Activated naive CD8-positive, alpha-beta T cell (primary cell): ENCODE data around the gene USP44.
"Not testable (repeated sequence)": the region's sequence is repeated elsewhere in the genome, so short reads cannot be mapped to it uniquely, and the experiment has no call there.

Source experiments
- H3K27ac Mint-ChIP-seq: one replicate; pipeline ENCODE4 v1.8.0; 2021; ENCODE audit warnings: mixed read lengths
- H3K27me3 Mint-ChIP-seq: one replicate; pipeline ENCODE4 v1.8.0; 2021; ENCODE audit warnings: mixed read lengths
- H3K36me3 Mint-ChIP-seq: one replicate; pipeline ENCODE4 v1.8.0; 2021; ENCODE audit warnings: mixed read lengths
- H3K4me1 Mint-ChIP-seq: one replicate; pipeline ENCODE4 v1.8.0; 2021; ENCODE audit warnings: low read depth, mixed read lengths
- H3K4me3 Mint-ChIP-seq: one replicate; pipeline ENCODE4 v1.8.0; 2021; ENCODE audit warnings: mild to moderate bottlenecking, mixed read lengths
- H3K9me3 Mint-ChIP-seq: one replicate; pipeline ENCODE4 v1.8.0; 2021; ENCODE audit warnings: low read depth, mixed read lengths

USP44 gene

DNA sequence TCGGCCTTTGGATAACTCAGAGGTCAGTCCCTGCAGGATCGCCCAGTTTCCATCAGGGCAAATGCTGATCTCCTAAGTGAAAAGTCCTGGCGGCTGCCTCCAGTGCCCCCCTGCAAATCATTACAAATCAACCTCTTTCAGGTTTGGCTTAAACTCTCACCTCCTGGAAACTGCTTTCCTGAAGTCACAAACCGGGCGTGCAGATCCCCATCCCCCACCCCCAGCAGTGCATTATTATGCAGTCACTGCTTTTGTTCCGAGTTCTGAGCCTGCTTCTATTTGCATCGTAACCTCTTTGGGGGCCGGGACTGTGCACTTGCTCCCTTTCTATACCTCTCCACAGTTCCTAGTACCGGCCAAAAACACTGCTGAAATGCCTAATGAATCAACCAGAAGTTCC lies at the start of gene USP44:
TSS of gene USP44 (minus strand) at position 172 of the 400 bp plus-strand sequence. CDS start 17,220 bp downstream, outside the sequence.
- H3K4me1 Mint-ChIP-seq: peaks cover 59% of the 10 kb centered on the region
- peaks cover 4% of the 10 kb centered on the region for H3K9me3 Mint-ChIP-seq
- H3K36me3 Mint-ChIP-seq: peaks cover 6% of the 10 kb centered on the region
- H3K27me3 Mint-ChIP-seq: no peaks in the 10 kb centered on the region
- H3K4me3 Mint-ChIP-seq: peak within 1 kb of the TSS; percentile 80
- peak within 1 kb of the TSS; percentile 91 for H3K27ac Mint-ChIP-seq

DNA sequence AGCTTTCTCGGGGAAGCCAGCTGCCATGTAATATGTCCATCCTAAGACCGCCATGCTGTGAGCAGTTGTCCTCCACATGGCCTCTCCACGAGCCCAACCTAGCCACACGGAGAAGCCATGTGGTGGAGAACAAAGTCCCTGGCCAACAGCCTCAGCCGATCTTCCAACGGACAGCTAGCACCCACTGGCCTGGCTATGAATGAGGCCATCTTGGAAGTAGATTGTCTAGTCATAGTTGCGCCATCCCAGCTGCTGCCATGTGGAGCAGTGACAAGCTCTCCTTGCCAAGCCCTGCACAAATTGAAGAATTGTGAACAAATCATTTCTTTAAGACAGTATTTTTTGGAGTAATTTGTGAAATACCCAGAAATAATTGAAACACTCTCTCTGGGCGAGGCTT lies 49.3 kb upstream of the USP44 start:
- H3K4me3 Mint-ChIP-seq: no peak overlapping the region
- no peaks in the 10 kb centered on the region for H3K36me3 Mint-ChIP-seq
- H3K27ac Mint-ChIP-seq: no peak overlapping the region
- no peaks in the 10 kb centered on the region for H3K9me3 Mint-ChIP-seq
- H3K4me1 Mint-ChIP-seq: no peaks in the 10 kb centered on the region
- peaks cover 3% of the 10 kb centered on the region for H3K27me3 Mint-ChIP-seq

DNA sequence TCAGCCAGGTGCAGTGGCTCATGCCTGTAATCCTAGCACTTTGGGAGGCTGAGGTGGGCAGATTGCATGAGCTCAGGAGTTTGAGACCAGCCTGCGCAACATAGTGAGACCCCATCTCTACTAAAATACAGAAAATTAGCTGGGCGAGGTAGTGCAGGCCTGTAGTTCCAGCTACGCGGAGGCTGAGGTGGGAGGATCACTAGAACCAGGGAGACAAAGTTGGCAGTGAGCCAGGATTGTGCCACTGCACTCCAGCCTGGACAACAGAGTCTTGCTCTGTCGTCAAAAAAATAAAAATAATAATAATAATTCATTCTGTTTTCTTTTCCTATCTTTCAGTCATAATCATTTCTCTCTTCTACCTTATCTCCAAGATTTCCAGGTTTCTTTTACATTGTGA lies 48.6 kb upstream of the USP44 start:
- Mint-ChIP-seq H3K27ac (no peak overlapping the region), H3K36me3 (no peaks in the 10 kb centered on the region), H3K27me3 (peaks cover 3% of the 10 kb centered on the region), H3K9me3 (no peaks in the 10 kb centered on the region), H3K4me3 (no peak overlapping the region), H3K4me1 (no peaks in the 10 kb centered on the region)

DNA sequence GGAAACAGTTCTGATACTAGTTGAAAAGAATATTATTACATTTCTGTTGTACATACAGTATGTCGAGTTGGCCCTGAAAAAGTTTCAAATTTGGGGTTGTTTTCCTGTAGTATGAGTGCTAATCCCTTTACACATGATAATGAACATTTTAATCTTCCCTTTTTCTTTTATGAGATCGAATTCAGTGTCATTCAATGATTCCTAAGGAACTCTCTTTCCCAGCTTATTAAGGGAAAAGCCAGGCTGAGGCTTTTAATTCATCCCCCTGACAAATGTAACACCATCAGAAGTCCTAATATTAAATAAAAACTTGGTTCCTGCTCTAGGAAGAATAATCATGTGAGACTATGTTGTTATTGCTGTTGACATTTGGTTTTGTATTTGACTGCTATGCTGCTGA lies 42.9 kb upstream of the USP44 start:
- Mint-ChIP-seq H3K36me3 (no peaks in the 10 kb centered on the region), H3K27me3 (no peaks in the 10 kb centered on the region), H3K9me3 (no peaks in the 10 kb centered on the region), H3K27ac (no peak overlapping the region), H3K4me3 (no peak overlapping the region), H3K4me1 (no peaks in the 10 kb centered on the region)

DNA sequence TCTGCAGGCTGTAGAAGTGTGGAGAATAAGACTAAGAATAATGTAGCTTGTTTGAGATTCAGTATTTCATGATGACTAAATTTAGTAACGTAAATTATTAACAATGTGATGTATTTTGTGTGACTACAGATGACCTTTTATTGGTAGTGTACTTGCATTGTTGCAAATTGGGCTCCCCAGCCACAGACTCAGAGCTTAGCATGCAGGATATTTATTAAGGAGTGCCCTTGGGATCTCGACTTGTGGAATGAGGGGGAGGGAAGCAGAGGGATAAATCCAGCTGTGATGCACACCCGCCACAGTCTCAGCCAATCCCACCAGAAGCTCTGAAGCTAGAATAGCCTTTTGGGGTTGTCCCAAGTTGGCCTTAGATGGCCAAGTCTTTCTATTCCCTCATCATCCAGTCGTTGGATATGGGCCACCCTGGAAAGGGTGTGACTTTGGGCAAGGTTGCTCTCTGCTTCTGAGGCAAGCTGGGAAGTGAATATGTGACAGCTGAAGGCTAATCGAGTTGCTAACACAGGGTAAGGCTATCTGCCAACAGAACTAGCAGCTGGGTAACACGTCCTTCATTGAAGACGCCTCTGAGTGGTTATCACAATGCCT lies 42.1 kb upstream of the USP44 start:
- Mint-ChIP-seq H3K4me1 (no peaks in the 10 kb centered on the region), H3K36me3 (no peaks in the 10 kb centered on the region), H3K4me3 (no peak overlapping the region), H3K27me3 (no peaks in the 10 kb centered on the region), H3K9me3 (no peaks in the 10 kb centered on the region), H3K27ac (no peak overlapping the region)

DNA sequence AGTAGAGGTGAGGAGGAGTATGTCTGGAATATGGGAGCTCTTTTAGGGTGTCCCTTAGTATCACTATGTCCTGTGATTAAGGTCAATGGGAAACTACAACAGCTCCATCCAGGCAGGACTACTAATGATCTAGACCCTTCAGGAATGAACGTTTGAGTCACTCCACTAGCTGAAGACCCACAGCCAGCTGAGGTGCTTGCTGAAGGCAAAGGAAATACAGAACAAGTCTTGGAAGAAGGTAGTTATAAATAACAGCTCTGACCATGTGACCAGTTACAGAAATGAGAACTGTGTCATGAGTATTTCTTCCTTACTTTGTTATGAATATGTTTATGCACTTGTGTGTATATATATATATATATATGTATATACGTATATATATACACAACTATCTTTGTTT lies 40.5 kb upstream of the USP44 start:
- Mint-ChIP-seq H3K27me3 (peaks cover 4% of the 10 kb centered on the region), H3K36me3 (no peaks in the 10 kb centered on the region), H3K4me3 (no peak overlapping the region)

DNA sequence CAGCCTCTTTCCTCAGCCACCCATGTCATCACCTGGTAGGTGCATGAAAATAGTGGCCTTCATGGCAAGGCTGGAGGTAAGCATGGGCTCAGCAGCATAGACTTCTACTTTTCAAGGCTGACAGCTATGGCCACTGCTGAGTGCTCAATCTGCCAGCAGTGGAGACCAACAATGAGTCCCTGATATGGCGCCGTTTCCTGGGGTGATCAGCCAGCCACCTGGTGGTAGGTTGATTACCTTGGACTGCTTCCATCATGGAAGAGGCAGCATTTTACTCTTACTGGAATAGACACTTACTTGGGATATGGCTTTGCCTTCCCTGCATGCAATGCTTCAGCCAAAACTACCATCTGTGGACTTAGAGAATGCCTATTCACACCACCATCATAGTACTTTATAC lies 39.5 kb upstream of the USP44 start:
- Mint-ChIP-seq H3K4me1 (no peaks in the 10 kb centered on the region), H3K4me3 (no peak overlapping the region), H3K27me3 (peaks cover 4% of the 10 kb centered on the region), H3K27ac (no peak overlapping the region), H3K36me3 (no peaks in the 10 kb centered on the region), H3K9me3 (no peaks in the 10 kb centered on the region)

More for the DNA sequence above, 40.5 kb upstream of the USP44 start:
- no peaks in the 10 kb centered on the region for H3K4me1 Mint-ChIP-seq
- no peaks in the 10 kb centered on the region for H3K9me3 Mint-ChIP-seq
- H3K27ac Mint-ChIP-seq: no peak overlapping the region

DNA sequence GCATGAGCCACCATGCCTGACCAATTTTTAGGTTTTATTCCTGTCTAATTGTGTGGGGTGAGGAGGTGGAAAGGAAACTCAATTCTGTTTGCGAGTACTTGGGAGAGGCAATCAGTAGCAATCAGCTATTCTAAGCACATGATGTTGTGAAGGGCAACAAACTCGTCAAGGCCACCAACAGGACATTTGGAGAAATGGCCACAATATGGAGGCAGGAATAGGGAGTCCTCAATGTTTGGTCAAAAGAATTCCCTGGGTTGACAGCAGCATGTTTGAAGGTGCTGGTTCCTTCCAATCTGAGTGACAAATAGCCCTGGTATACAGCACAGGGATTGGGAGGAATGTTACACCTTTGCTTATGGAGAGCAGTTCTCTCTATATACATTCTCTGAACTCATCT lies 32.7 kb upstream of the USP44 start:
- Mint-ChIP-seq H3K27me3 (peaks cover 8% of the 10 kb centered on the region), H3K4me3 (no peak overlapping the region), H3K36me3 (peaks cover 3% of the 10 kb centered on the region), H3K4me1 (no peaks in the 10 kb centered on the region), H3K9me3 (no peaks in the 10 kb centered on the region), H3K27ac (no peak overlapping the region)

DNA sequence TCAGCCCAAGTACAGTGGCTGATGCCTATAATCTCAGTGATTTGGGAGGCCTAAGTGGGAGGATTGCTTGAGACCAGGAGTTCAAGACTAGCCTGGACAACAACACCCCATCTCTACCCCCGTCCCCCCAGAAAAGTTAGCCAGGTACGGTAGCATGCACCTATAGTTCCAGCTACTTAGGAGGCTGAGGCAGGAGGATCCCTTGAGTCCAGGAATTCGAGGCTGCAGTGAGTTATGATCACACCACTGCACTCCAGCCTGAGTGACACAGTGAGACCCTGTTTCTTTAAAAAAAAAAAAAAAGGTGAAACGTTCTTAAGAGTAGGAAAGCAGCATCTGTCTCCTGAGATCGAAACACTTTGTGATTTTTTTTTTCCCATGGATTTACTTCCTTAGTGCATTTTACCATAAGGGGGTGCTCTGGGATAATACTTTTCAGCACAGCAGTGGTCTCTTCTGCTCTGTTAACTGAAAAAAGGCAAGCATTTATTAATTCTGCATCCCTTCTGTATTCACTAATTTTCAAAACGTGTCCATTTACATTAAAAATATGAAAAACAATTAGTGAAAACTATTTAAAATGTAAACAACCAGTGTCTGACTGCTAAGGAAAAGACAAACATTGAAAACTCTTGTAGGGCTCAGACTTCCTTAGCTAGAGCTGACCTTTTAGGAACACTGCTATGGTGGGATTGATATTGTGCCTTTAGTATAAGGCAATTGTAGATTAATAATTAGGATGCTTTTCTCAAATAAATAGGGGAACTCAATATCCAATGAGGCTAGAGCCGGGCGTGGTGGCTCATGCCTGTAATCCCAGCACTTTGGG lies 31.2 kb upstream of the USP44 start:
- Mint-ChIP-seq H3K4me3 (no peak overlapping the region), H3K27me3 (peaks cover 10% of the 10 kb centered on the region), H3K36me3 (peaks cover 3% of the 10 kb centered on the region)

DNA sequence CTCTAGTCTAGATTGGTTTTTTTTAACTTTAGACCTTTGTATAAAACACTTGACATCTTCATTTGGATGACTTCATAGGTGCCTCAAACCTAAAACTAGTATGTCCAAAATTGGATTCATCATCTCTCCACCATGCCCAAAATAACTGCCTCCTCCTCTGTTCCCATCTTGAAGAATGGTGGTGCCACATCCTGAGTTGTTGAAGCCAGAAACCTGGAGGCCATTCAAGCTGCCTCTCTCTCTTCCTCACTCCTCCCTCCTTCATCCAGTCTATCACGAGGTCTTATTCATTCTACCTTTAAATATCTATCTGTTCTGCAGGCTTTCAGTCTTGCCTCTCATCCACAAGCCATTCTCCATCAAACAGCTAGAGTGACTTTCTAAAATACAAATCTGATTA lies 26.5 kb upstream of the USP44 start:
- peaks cover 3% of the 10 kb centered on the region for H3K36me3 Mint-ChIP-seq
- peaks cover 3% of the 10 kb centered on the region for H3K27me3 Mint-ChIP-seq
- H3K4me3 Mint-ChIP-seq: no peak overlapping the region
- H3K9me3 Mint-ChIP-seq: no peaks in the 10 kb centered on the region
- no peak overlapping the region for H3K27ac Mint-ChIP-seq
- H3K4me1 Mint-ChIP-seq: peaks cover 7% of the 10 kb centered on the region

More for the DNA sequence above, 31.2 kb upstream of the USP44 start:
- H3K27ac Mint-ChIP-seq: no peak overlapping the region
- no peaks in the 10 kb centered on the region for H3K9me3 Mint-ChIP-seq
- no peaks in the 10 kb centered on the region for H3K4me1 Mint-ChIP-seq

DNA sequence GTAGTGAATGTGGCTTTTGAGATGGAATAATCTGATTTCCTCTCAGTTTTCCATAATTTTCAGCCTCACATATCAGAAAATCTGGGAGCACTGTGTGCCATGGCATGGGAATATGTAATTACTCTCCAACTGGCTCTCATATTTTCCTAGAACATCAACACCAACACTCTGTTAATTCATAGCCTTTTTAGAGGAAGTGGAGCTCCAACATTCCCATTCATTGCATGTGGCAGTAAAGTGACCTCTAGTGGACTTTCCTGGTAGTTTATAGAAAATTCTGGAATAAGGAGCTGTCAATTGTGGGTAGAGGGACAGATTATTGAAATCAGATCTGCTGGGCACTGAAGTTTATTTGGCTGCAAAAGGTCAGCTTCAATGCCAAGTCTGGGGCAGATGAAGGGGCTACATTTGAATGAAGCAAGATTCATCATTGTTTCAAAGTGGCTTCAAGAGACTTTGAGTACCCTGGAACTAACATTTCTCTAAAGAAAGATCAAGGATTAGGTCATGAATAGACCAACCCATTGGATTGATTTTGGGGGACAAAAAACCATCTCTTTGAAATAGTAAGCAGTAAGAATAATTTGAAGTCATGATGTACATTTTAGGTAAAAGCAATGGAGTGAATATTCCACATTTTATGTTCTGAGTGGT lies 23.6 kb upstream of the USP44 start:
- H3K4me1 Mint-ChIP-seq: peaks cover 12% of the 10 kb centered on the region
- no peak overlapping the region for H3K4me3 Mint-ChIP-seq
- no peak overlapping the region for H3K27ac Mint-ChIP-seq
- peaks cover 3% of the 10 kb centered on the region for H3K27me3 Mint-ChIP-seq
- H3K9me3 Mint-ChIP-seq: no peaks in the 10 kb centered on the region
- no peaks in the 10 kb centered on the region for H3K36me3 Mint-ChIP-seq

DNA sequence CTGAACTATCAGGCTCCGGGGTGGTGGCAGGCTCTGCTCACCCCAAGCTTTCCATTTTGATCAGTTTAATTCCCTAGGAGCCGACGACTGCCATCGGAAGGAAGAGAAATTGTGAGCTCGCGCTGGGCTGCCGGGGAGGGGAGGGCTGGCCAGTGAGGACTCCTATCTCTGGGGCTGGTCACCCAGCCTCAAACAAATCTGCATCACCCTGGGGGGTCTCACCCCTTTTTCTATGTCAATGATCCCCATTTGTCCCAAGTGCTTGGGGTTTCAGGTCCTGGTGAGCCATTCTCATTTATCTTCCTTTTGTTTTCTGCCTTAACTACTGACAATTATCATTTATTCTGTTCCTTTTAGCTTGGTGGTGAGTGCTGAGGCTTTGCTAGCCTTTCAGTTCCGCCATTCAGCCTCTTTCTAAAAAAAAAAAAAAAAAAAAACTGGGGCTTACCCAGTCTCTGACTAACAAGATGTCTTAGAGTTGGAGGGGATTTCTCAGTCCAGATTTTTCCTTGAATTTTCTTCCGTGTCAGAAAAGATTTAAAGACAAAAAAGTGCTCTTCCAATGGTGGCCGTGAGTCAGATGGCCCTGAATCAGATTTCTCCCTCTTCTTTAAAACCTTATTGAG lies 22.8 kb upstream of the USP44 start:
- H3K4me1 Mint-ChIP-seq: peaks cover 12% of the 10 kb centered on the region
- H3K27ac Mint-ChIP-seq: no peak overlapping the region

DNA sequence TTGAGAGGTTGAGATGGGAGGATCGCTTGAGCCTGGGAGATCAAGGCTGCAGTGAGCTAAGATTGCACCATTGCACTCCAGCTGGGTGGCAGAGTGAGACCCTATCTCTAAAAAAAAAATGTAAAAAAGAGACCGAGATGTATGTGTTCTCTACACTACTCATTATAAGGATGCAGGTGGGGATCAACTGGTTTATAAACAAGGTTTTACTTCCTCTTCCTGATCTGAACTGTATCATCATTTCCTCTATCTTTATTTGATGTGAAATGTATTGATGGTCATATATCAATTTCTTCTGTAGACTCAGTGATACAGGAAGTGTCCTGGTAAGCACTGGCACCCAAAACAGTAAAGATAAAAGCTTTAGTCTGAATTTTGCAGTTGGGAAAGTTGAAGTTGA lies 20.1 kb upstream of the USP44 start:
- no peak overlapping the region for H3K27ac Mint-ChIP-seq
- H3K27me3 Mint-ChIP-seq: no peaks in the 10 kb centered on the region
- H3K4me1 Mint-ChIP-seq: peaks cover 20% of the 10 kb centered on the region
- no peaks in the 10 kb centered on the region for H3K36me3 Mint-ChIP-seq
- no peaks in the 10 kb centered on the region for H3K9me3 Mint-ChIP-seq
- no peak overlapping the region for H3K4me3 Mint-ChIP-seq

More for the DNA sequence above, 22.8 kb upstream of the USP44 start:
- no peaks in the 10 kb centered on the region for H3K9me3 Mint-ChIP-seq
- no peak overlapping the region for H3K4me3 Mint-ChIP-seq
- H3K27me3 Mint-ChIP-seq: peaks cover 3% of the 10 kb centered on the region
- no peaks in the 10 kb centered on the region for H3K36me3 Mint-ChIP-seq

DNA sequence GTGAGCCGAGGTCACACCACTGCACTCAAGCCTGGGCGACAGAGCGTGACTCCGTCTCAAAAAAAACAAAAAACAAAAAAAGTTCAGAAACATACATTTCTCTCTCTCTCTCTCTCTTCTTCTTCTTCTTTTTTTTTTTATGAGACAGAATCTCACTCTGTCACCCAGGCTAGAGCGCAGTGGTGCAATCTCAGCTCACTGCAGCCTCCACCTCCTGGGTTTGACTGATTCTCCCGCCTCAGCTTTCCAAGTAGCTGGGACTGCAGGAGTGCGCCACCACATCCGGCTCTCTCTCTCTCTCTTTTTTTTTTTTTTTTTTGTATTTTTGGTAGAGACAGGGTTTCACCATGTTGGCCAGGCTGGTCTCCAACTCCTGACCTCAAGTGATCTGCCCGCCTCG lies 16.8 kb upstream of the USP44 start:
- H3K27ac Mint-ChIP-seq, H3K27me3 Mint-ChIP-seq, H3K9me3 Mint-ChIP-seq, H3K36me3 Mint-ChIP-seq, H3K4me3 Mint-ChIP-seq: not testable (repeated sequence)
- H3K4me1 Mint-ChIP-seq: peaks cover 14% of the 10 kb centered on the region

DNA sequence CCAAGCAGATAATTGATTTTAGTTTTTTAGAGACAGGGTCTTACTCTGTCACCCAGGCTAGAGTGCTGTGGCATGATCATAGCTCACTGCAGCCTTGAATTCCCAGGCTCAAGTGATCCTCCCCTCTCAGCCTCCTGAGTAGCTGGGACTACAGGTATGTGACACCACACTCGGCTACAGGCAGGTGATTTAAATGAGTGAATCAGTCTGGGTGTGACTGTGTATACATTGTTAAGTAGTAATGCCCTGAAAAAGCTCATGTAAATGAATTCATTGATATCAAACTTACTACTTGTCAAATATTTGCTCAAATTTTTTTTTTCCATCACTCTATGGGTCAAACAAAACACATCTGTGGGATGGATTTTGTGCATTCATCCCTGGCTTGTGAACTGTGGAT lies 6.3 kb upstream of the USP44 start:
- Mint-ChIP-seq H3K4me1 (peaks cover 17% of the 10 kb centered on the region), H3K9me3 (no peaks in the 10 kb centered on the region), H3K4me3 (no peak overlapping the region), H3K36me3 (no peaks in the 10 kb centered on the region), H3K27ac (no peak overlapping the region), H3K27me3 (no peaks in the 10 kb centered on the region)
